ENCODE results near the gene B4GALT4.

The B4GALT4 gene

DNA sequence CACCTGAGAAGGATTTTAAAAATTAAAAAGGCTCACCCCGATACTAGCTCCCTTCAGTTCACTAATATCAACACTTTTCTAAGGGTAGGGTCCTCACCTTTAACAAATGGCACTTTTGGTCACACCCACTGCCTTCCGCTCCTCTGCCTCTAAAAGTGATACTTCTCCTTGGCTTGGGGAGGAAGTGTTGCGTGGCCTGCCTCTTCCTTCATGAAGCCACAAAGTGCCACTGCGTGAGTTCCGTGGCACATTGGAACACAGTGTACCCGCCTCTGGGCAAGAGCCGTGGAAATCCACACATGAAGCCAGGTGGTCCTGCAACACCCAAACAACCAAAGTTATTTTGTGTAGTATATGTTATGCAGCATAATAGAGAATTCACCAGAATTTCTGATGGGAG, 3.9 kb downstream of the B4GALT4 start:
- DNase-seq, result peak; percentile 13

DNA sequence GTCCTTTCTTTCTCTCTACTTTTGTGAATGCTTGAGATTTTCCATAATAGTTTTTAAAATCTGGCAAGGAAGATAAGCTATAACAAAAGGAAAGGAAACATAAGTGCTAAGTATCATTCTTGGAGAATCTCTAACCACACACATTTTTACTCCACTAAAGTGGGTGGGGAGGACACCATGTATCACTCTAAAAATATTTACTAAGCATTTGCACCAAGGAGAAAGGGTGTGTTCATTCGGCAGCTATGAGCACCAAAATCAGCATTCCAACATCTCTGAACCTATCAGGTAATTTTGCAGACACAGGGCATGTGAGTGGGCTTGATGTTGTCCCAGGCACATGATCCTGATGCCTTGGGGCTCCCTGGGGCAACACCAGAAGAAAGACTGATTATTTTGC, 5.5 kb downstream of the B4GALT4 start:
- no peak for DNase-seq

DNA sequence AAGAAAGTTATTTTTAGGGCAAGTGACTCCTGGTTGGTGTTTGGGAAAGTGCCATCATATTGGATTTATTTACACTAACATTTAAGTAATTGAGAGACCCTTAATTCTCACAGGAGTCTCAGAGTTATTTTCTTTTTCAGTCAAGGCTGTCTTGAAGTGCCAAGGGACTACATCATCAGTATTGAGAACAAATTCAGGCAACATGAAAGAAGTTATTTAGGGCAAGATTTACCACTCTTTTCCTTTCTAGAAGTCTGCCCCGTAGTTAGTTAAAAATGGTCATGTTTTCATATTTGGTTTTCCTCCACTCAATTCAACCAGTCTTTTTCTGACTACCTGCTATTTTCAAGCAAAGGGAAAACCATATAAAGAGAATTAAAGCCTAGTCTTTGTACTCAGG, 6.1 kb downstream of the B4GALT4 start:
- no peak for DNase-seq

DNA sequence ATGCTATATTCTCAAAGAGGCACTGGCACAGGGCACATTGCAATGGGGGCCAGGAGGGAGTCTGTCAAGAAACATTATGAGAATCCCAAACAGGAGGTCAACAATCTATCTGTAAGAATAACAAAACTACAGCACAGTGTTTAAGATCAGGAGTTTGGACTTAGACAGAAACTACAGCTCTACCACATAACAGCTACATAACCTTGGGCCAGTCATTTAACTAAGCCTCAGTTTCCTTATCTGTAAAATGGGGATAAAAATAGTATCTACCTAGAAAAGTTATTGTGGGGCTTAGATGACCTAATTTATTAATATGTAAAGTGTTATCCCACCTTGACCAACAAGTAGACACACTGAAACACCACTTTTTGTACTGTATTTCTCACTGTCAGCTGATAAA, 9.9 kb downstream of the B4GALT4 start:
- DNase-seq, result no peak

DNA sequence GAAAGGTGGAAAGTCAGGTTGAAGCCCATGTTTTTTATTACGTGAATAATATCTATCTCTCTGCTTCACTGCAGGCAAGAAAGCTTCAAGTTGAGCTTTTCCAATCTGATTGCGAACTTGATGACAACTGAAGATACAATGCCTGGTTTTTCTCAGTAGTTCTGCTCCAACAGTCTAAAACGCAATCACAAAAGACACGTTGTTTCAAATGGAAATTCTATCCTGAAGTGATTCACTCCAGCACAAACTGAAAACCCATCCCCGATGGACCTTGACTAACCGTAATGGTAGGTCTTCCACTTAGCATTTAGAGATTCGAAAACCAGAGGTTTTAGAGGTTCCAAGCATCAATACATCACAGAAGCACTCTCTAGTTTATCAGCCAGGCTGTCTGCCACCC, 10.6 kb downstream of the B4GALT4 start:
- no peak for DNase-seq

DNA sequence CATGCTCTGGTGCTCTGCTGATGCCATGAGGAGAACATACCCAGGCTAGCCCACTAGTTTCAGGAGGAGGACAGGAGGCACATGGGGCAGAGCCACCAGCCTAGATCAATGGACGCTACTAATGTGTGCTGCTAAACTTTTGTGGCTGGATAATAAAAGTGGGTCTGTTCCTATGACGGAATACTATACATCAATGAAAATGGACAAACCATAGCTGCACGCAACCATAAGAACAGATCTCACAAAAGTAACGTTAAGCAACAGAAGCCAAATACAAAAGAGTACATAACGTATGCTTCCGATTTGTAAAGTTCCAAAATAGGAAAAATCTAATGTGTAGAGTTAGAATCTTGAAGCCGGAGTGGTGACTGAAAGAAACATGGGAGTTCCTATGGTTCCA, 11.5 kb downstream of the B4GALT4 start:
- no peak for DNase-seq

DNA sequence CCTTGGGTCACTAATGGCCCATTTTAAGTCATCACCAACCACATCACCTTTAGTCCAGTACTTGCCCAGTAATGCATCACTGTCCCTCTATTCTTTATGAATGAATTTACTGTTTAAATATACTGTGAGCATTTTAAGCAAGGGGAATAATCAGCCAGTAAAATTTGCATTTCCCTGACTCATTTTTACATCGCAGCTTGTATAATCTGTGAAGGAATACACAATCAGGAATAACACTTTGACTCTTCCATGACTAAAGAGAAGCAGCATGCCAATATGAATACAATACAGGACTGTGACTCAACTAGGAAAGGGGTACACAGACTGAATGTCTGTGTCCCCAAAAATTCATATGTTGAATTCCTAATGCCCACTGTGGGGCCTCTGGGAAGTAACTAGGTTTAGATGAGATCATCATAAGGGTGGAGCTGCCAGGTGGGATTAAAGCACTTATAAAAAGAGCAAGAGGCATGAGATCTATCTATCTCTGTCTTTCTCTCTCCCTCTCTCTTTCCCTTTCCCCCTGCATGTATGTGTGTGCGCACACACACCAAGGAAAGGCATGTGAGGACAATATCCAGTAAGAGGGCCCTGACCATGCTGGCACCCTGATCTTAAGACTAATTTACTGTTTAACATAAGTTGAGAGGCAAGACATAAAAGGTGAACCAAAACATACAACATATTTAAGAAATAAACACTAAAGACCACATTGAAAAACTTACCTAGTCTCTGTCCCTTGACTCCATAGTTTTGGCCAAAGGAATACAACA, 12.1 kb downstream of the B4GALT4 start:
- no peak for DNase-seq

DNA sequence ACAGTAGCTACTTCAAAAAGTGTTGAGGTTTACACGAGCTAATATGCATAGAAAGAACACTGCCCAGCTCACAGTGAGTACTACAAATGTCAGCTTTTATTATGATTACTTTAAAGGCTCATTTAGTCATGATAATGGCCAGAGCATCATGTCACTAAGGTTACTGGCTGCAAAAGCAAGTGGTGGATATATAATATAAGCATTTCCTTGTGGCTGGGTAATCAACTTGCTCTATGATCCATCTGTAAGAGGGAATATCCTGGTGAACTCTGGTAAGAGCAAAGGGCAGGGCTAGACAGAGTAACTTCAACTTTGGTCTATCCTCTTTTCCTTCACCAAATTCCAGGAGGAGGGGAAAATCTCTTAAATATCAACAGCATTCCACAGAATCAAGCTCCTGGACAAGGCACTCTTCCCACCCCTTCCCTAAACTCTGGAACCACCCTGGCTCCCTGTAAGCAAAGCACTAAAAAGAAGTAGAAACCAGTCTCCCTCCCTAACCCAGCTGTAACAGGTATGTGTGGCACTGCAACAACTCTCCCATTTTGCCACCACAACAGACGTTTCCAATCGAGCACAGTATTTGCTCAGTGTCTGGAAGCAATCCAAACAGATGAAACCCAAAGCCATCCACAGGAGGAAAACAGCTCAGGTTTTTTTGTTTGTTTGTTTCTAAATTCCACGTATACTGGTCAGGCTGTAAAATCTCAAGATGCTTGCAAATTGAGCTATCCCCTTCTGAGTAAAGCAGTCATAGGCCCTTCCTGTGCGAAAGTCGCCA, 13.4 kb downstream of the B4GALT4 start:
- no peak for DNase-seq

DNA sequence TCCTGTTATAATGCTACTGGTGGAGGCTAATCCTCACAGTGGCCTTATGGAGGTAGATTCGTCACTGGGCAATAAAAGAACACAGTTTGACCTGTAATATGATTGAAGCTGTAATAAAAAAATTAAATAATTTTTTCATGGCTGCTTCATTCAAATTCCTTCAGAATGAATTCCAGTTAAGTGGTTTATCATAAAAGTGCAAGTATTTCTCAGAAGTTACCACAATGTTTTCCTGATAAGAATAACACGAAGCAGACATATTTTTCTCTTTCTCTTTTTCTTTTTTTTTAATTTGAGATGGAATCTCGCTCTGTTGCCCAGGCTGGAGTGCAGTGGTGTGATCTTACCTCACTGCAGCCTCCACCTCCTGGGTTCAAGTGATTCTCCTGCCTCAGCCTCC, 15.6 kb downstream of the B4GALT4 start:
- DNase-seq, result no peak

DNA sequence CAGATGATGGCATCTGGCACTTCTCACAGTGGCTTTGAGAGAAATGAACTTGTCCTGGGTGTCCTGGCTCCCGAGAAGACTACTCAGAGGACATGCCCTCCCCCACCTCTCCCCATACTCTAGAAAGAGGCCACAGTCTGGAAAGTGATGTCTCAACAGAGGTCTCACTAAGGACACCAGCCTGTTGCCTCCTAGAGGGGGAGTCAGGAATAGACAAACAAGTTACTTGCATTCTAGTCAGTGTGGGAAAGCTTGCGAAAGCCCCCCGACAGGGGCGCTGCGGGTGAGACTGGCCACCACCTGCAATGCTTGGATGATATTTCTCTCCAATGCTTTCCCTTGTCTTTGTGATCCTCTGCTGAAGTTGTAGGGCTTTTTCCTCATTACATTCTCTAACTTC, 17.2 kb downstream of the B4GALT4 start:
- no peak for DNase-seq

DNA sequence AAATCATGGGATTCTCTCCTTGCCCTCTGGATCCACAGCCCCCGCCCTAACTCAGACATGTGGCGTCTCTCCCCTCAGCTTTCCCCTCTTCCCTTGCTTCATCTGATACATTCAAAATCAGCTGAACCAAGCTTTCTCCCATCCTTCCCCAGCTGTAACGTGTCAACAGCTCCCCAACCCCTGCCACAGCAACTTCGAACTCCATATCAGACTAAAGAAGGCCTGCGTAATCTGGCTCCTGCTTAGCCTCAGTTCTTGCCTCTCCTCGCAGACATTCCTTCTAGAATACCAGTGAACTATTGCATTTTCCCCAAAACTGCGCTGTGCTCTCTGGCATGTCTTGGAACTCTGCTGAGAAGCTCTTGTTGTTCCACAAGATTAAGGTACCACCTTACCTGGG, 18.3 kb downstream of the B4GALT4 start:
- no peak for DNase-seq

DNA sequence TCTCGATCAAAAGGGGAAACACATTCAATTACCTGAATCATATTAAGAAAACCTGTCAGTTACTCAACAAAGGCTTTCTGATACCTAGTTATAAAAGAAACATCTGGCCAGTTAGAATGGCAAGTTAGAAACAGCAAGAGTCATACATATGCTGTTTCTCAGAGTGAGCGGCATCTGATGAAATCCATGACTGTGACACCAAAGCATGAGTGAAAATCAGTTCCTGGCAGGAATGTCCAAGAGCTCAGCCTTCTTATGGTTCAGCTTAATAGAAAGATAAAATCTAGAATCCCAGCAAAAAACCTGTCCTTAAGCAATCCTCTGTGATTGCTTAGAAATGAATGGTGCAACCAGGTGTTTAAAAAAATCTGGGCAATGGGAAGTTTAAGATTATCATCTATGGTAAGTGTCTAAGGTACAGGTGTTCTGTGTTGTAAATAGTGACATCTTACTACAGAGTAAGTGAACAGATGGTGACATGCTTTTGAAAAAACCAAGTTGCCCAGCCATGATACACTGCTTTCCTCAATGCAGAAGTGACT, 18.8 kb downstream of the B4GALT4 start:
- DNase-seq, result no peak

DNA sequence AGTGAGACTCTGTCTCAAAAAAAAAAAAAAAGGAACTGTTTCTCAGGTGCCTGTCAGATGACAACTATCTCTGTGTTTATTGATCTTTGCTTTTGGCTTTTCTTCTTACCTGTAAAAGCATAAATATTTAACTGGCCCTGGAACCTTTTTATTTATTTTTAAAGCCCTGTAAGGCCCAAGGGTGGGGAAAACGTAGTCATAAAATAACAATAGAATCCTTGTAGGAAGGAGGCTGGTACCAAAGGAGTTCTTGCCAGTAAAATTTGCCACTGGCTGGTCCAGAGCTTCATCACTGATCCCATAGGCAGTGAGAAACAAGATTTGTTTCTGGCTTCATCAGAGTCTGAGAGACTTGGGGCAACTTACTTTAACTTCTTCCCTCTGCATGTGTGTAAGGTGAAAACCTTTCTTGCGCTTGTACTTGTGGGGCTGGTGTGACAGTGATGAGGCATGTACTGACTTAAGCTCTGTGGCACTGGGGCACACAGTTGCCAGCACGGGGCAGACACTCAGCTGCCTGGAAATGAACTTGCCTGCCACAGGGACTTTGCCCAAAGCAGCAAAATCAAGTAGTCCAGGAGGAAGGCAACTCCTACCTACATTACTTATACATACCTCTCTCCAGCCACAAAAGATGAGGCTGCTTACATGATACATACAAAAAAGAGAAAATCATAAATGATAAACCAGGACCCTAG, 19.6 kb downstream of the B4GALT4 start:
- DNase-seq, result no peak

DNA sequence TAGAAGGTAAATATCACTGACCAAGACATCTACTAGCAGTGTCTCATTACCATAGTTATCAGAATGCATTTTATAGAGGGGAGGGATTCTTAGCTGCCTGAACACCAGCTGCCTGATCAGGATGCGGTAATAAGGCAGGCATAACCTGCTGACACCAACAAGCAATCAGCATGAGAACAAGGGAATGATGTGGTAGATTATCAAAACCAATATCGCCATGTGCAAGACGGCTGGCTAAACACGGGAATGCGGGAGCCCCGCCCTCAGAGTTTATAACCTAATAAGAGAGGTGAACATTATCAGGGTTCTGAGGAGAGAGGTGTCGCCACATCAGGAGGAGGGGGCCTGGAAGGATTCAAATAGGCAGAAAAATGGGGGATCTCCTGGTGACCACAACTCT, 20.5 kb downstream of the B4GALT4 start:
- DNase-seq, result no peak

DNA sequence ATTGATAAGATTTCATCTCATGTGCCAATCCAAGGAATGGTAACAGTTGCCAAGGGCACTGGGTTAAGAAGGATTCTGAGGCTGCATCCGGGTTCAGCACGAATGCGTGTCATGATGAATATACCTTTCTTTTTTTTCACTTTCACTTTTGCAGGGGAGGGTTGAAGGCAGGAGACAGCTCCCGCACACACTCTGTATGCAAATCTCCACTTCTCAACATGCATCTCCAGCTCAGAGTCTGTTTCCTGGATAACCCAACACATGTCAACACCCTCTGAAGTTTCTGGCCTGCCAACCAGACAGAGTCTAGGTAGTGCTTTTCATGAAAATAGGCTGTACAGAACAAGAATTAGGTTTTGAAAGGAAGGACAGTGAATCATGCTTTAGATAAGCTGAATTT, 21.6 kb downstream of the B4GALT4 start:
- DNase-seq, result peak; percentile 13

DNA sequence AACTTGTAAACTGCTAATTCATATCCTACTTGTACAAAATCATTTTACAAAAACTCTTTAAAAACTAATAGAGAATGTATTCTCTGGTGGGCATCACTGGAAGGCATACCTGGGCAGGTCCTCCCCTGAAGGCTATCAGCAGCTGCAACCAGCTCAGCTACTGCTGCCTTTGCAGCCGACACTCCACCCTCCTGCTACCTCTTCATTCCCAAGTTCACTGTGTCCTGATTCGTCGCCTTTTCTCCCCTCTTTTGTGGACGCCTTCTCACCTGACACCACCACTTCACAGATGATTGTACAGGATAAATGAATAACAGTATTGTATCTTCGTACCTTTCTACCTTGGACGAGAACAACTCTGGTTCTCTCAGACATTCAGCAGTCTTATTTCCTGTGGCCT, 28.9 kb downstream of the B4GALT4 start:
- no peak for DNase-seq

DNA sequence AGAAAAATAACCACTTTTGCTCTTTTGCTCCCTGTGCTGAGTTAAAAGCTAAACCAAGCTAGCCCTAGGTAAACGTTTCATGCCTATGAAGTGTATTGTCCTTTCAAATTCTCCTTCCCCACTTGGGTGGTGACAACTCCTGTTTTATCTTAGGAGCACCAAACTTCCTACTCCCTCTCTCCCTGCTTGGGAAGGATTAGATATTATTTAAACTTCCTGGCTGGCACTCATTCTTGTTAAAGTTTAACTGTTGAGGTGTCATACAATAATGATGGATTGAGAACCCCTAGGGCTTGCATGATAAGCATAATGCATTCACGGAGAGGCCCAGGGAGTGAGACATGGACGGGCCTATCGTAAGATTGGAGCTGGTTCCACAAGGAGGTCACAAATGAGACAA, 29.5 kb downstream of the B4GALT4 start:
- no peak for DNase-seq

DNA sequence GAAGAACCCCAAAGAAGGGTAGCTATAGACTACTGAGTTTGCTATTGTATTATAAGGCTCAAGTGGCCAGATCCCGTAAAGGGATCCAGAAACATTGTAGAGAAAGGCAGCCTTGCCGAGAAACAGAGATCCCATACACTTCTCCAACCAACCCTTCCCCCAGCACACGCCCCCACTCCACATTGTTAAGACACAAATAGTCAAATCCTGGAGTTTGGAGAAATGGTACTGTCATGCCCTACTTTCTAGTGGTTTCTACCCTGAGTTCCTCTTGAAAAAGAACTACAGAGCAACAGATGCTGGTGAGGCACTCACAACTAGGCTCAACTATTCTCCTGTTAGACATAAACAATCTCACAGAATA, 33.2 kb downstream of the B4GALT4 start:
- no peak for DNase-seq

DNA sequence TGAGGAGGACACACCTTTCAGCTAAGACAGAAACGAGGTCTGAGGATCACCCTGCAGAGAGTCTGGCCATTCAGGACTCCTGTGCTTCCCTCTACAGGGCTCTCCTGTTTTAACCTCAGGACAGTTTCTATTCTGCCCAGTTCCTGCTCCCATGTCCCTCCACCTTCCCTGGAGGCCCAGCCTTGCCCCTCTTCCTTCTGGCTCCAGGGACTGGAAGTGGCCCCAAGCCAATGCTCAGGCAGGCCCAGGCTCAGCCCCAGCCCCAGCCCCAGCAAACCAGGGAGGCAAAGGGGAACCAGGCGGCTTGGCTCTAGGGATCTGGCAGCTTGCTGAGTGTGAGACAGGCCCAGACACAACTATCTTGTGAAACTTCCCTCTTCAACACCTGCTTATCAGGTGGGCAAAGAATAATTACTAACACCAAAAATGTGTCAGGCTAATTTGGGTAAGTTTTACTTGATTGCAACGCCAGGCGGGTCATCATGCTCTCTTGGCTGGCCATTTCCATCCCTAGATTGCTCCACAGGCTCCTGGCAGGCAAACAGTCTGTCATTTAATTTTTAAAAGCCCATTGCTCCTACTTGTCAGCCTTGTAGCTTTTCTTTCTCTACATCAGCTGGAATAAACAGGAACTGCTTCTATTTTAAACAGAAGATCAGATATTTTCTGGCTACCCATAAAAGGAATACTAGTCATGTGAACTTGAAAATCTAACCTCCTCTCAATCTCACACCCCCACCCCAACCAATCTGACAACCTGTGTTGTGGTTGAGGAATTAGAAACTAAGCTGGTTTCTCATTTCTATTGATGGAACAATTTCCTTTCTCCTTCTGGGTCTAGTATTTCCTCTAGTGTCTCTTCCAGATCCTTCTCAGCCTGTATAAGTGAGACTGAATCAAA, 33.8 kb downstream of the B4GALT4 start:
- DNase-seq, result no peak

DNA sequence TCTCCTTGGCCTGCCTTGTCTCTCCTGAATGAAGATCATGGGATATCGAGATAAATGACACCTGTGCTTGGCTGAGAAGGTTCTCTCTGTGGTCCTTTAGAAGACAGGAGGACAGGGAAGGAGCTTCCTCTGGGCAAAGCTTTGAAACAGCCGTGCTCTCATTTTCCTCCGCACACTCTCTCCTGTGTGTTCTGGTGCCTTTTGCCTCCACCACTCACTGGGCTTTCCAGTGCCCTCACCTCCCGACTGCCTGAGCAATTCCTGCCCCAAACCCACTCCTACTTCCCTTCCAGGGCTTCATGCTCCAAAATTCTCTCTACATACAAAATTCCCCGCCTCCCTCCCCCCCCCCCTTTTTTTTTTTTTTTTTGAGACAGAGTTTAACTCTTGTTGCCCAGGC, 35.0 kb downstream of the B4GALT4 start:
- no peak for DNase-seq

DNA sequence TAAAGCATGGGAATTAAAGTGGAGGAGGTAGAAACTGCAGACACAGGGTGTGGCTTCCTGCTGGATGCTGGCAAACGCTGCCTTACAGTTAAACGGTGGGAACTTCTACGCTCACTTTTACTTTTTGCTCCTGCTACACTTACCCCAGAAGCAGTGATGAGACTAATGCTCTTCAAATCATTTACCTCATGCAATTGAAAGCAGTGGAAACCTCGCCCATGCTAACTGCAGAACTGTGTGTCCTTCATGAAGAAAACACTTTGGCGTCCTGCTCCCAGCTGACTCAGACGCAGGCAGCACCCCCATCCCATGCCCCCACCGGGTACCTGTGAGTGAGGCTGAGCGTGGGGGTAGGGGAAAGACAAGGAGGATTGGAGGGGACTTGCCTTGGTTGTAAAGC, 35.5 kb downstream of the B4GALT4 start:
- no peak for DNase-seq

DNA sequence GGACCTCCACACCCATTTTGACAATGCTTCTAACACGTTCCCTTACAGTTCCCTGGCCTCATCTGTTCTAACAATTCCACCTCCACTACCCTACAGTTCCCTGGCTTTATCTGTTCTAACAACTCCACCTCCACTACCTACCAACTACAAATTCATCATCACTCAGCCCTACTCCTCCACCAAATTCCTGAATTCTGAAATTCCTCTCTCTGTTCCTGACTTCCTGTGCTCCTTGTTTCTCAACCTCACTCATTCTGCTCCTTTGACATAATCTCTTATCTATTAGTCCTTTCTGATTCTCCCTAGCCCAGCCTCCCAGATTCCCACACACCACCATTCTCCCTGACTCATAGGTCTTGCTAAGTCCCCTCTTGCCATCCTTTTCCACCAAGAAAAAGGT, 44.8 kb downstream of the B4GALT4 start:
- DNase-seq, result no peak

DNA sequence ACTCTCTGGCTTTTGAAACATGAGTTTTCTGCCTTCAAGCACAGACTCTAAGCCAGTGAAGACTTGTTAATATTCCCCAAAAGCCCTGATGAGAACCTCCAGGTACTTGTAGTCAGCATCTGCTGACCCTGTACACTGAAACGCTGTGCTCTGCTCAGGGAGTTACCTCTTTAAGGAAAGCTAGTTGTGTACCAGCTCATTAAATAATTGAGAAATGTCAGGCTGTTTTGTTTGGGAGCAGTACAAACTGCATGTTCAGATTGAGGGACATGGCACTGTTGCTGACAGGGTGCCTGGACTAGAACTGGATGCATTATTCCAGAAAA, 45.6 kb downstream of the B4GALT4 start:
- DNase-seq, result no peak
